GM18517 (cell line): Measurements from ENCODE around the gene ASIC4.

Experiments used
- ATAC-seq: cut with Tn5 transposase; IDR thresholded peaks from one replicate; pipeline ENCODE4 v1.9.1; 2021; ENCODE audit warnings: mild to moderate bottlenecking, moderate library complexity; ENCODE audit not compliant: unreplicated experiment

Gene ASIC4

GRCh38 chr2:219480004-219480403 lies 34.3 kb upstream of the ASIC4 start:
- no peak for ATAC-seq

GRCh38 chr2:219482674-219483405 lies 31.4 kb upstream of the ASIC4 start:
- ATAC-seq = no peak

- ATAC-seq = no peak
Measured at GRCh38 chr2:219483451-219484342, 30.6 kb upstream of the ASIC4 start.

- no peak for ATAC-seq
Measured at GRCh38 chr2:219484343-219485200, 29.7 kb upstream of the ASIC4 start.

GRCh38 chr2:219485201-219485580 lies 29.1 kb upstream of the ASIC4 start:
- no peak for ATAC-seq

- no peak for ATAC-seq
Measured at GRCh38 chr2:219486380-219486959, 27.8 kb upstream of the ASIC4 start.

- ATAC-seq = no peak
Measured at GRCh38 chr2:219488149-219488843, 26.0 kb upstream of the ASIC4 start.

GRCh38 chr2:219488844-219489194 lies 25.5 kb upstream of the ASIC4 start:
- no peak for ATAC-seq

GRCh38 chr2:219489315-219489714 lies 25.0 kb upstream of the ASIC4 start:
- ATAC-seq = no peak

GRCh38 chr2:219490186-219490585 lies 24.1 kb upstream of the ASIC4 start:
- no peak for ATAC-seq

- ATAC-seq = no peak
Measured at GRCh38 chr2:219490600-219491130, 23.6 kb upstream of the ASIC4 start.

GRCh38 chr2:219491278-219491963 lies 22.9 kb upstream of the ASIC4 start:
- no peak for ATAC-seq

- no peak for ATAC-seq
Measured at GRCh38 chr2:219492575-219492974, 21.7 kb upstream of the ASIC4 start.

- ATAC-seq = no peak
Measured at GRCh38 chr2:219493086-219493485, 21.2 kb upstream of the ASIC4 start.

- ATAC-seq = no peak
Measured at GRCh38 chr2:219494952-219495530, 19.2 kb upstream of the ASIC4 start.

GRCh38 chr2:219495531-219496122 lies 18.7 kb upstream of the ASIC4 start:
- ATAC-seq = no peak

GRCh38 chr2:219496247-219496824 lies 17.9 kb upstream of the ASIC4 start:
- ATAC-seq = no peak

GRCh38 chr2:219496825-219497494 lies 17.3 kb upstream of the ASIC4 start:
- ATAC-seq = no peak
